ENCODE measurements around the gene DMRTB1. TPM values are rescaled to one million over a fixed set of nuclear protein-coding genes. Genes with fewer than 3 reads are reported as not detected.

Gene DMRTB1
- total RNA-seq, 1 experiment from 2014 or later: not detected

GRCh38 chr1:53503433-53504217 lies 44.4 kb downstream of the DMRTB1 start:
- Histone ChIP-seq H4K20me1 (ENCODE audit: insufficient read depth, low read depth, low read length) (no peaks in the 10 kb centered on the region), H3K36me3 (ENCODE audit: insufficient read depth, low read length) (no peaks in the 10 kb centered on the region), H3K4me3 (ENCODE audit: low read length) (no peak overlapping the region), H2AFZ (ENCODE audit: low read length) (no peak overlapping the region), H3K79me2 (ENCODE audit: low read length) (no peaks in the 10 kb centered on the region), H3K9me2 (replicated peaks; ENCODE audit: insufficient read depth, low read length) (no peaks in the 10 kb centered on the region), H3K4me1 (ENCODE audit: low read length) (no peaks in the 10 kb centered on the region), H3K27ac (ENCODE audit: low read length) (no peak overlapping the region), H3K9me3 (ENCODE audit: low read length) (no peaks in the 10 kb centered on the region), H3K9ac (ENCODE audit: low read length) (no peak overlapping the region), H3K4me2 (ENCODE audit: low read depth, low read length, poor library complexity, severe bottlenecking) (no peak overlapping the region), H3K27me3 (ENCODE audit: low read length) (no peaks in the 10 kb centered on the region)
- DNase-seq: no peak

GRCh38 chr1:53504901-53505300 lies 45.7 kb downstream of the DMRTB1 start:
- no peak overlapping the region for H2AFZ ChIP-seq (ENCODE audit: low read length)

GRCh38 chr1:53505401-53505800 lies 46.2 kb downstream of the DMRTB1 start:
- no peaks in the 10 kb centered on the region for H3K79me2 ChIP-seq (ENCODE audit: low read length)
- H3K4me3 ChIP-seq (ENCODE audit: low read length): no peak overlapping the region
- no peaks in the 10 kb centered on the region for H3K27me3 ChIP-seq (ENCODE audit: low read length)

More at GRCh38 chr1:53504901-53505300, 45.7 kb downstream of the DMRTB1 start:
- no peak overlapping the region for H3K9ac ChIP-seq (ENCODE audit: low read length)
- H3K27me3 ChIP-seq (ENCODE audit: low read length): no peaks in the 10 kb centered on the region
- H3K4me3 ChIP-seq (ENCODE audit: low read length): no peak overlapping the region
- no peak for DNase-seq
- H3K27ac ChIP-seq (ENCODE audit: low read length): no peak overlapping the region
- H3K36me3 ChIP-seq (ENCODE audit: insufficient read depth, low read length): no peaks in the 10 kb centered on the region
- H4K20me1 ChIP-seq (ENCODE audit: insufficient read depth, low read depth, low read length): no peaks in the 10 kb centered on the region
- H3K4me1 ChIP-seq (ENCODE audit: low read length): no peaks in the 10 kb centered on the region
- H3K79me2 ChIP-seq (ENCODE audit: low read length): no peaks in the 10 kb centered on the region
- H3K9me2 ChIP-seq (replicated peaks; ENCODE audit: insufficient read depth, low read length): no peaks in the 10 kb centered on the region
- H3K9me3 ChIP-seq (ENCODE audit: low read length): no peaks in the 10 kb centered on the region
- H3K4me2 ChIP-seq (ENCODE audit: low read depth, low read length, poor library complexity, severe bottlenecking): no peak overlapping the region

GRCh38 chr1:53505891-53506290 lies 46.7 kb downstream of the DMRTB1 start:
- Histone ChIP-seq H3K4me1 (ENCODE audit: low read length) (no peaks in the 10 kb centered on the region), H3K4me3 (ENCODE audit: low read length) (no peak overlapping the region), H2AFZ (ENCODE audit: low read length) (no peak overlapping the region), H3K9ac (ENCODE audit: low read length) (no peak overlapping the region), H3K27me3 (ENCODE audit: low read length) (no peaks in the 10 kb centered on the region), H3K4me2 (ENCODE audit: low read depth, low read length, poor library complexity, severe bottlenecking) (no peak overlapping the region), H3K36me3 (ENCODE audit: insufficient read depth, low read length) (no peaks in the 10 kb centered on the region), H4K20me1 (ENCODE audit: insufficient read depth, low read depth, low read length) (no peaks in the 10 kb centered on the region), H3K27ac (ENCODE audit: low read length) (no peak overlapping the region), H3K9me2 (replicated peaks; ENCODE audit: insufficient read depth, low read length) (no peaks in the 10 kb centered on the region), H3K79me2 (ENCODE audit: low read length) (no peaks in the 10 kb centered on the region), H3K9me3 (ENCODE audit: low read length) (no peaks in the 10 kb centered on the region)
- no peak for DNase-seq

More at GRCh38 chr1:53505401-53505800, 46.2 kb downstream of the DMRTB1 start:
- Histone ChIP-seq H3K4me2 (ENCODE audit: low read depth, low read length, poor library complexity, severe bottlenecking) (no peak overlapping the region), H4K20me1 (ENCODE audit: insufficient read depth, low read depth, low read length) (no peaks in the 10 kb centered on the region), H3K4me1 (ENCODE audit: low read length) (no peaks in the 10 kb centered on the region), H3K27ac (ENCODE audit: low read length) (no peak overlapping the region), H3K9me3 (ENCODE audit: low read length) (no peaks in the 10 kb centered on the region), H3K9me2 (replicated peaks; ENCODE audit: insufficient read depth, low read length) (no peaks in the 10 kb centered on the region), H3K36me3 (ENCODE audit: insufficient read depth, low read length) (no peaks in the 10 kb centered on the region), H2AFZ (ENCODE audit: low read length) (no peak overlapping the region), H3K9ac (ENCODE audit: low read length) (no peak overlapping the region)
- no peak for DNase-seq

GRCh38 chr1:53506355-53507050 lies 47.3 kb downstream of the DMRTB1 start:
- Histone ChIP-seq H3K9ac (ENCODE audit: low read length) (no peak overlapping the region), H3K4me3 (ENCODE audit: low read length) (no peak overlapping the region), H3K36me3 (ENCODE audit: insufficient read depth, low read length) (no peaks in the 10 kb centered on the region), H3K79me2 (ENCODE audit: low read length) (no peaks in the 10 kb centered on the region), H3K4me1 (ENCODE audit: low read length) (no peaks in the 10 kb centered on the region), H3K4me2 (ENCODE audit: low read depth, low read length, poor library complexity, severe bottlenecking) (no peak overlapping the region), H2AFZ (ENCODE audit: low read length) (no peak overlapping the region), H4K20me1 (ENCODE audit: insufficient read depth, low read depth, low read length) (no peaks in the 10 kb centered on the region), H3K27me3 (ENCODE audit: low read length) (no peaks in the 10 kb centered on the region), H3K9me2 (replicated peaks; ENCODE audit: insufficient read depth, low read length) (no peaks in the 10 kb centered on the region), H3K9me3 (ENCODE audit: low read length) (no peaks in the 10 kb centered on the region), H3K27ac (ENCODE audit: low read length) (no peak overlapping the region)
- DNase-seq: no peak

- H3K9ac ChIP-seq (ENCODE audit: low read length): no peak overlapping the region
- no peaks in the 10 kb centered on the region for H3K79me2 ChIP-seq (ENCODE audit: low read length)
- no peak overlapping the region for H3K27ac ChIP-seq (ENCODE audit: low read length)
- H3K9me3 ChIP-seq (ENCODE audit: low read length): no peaks in the 10 kb centered on the region
- no peak overlapping the region for H3K4me2 ChIP-seq (ENCODE audit: low read depth, low read length, poor library complexity, severe bottlenecking)
- H4K20me1 ChIP-seq (ENCODE audit: insufficient read depth, low read depth, low read length): no peaks in the 10 kb centered on the region
- DNase-seq: no peak
- no peak overlapping the region for H3K4me3 ChIP-seq (ENCODE audit: low read length)
- no peaks in the 10 kb centered on the region for H3K4me1 ChIP-seq (ENCODE audit: low read length)
- H3K27me3 ChIP-seq (ENCODE audit: low read length): no peaks in the 10 kb centered on the region
- H3K36me3 ChIP-seq (ENCODE audit: insufficient read depth, low read length): no peaks in the 10 kb centered on the region
- no peak overlapping the region for H2AFZ ChIP-seq (ENCODE audit: low read length)
- no peaks in the 10 kb centered on the region for H3K9me2 ChIP-seq (replicated peaks; ENCODE audit: insufficient read depth, low read length)
These were observed 48.1 kb downstream of the DMRTB1 start for GRCh38 chr1:53507116-53507820.

GRCh38 chr1:53508056-53508990 lies 49.1 kb downstream of the DMRTB1 start:
- no peaks in the 10 kb centered on the region for H4K20me1 ChIP-seq (ENCODE audit: insufficient read depth, low read depth, low read length)
- H3K9ac ChIP-seq (ENCODE audit: low read length): no peak overlapping the region
- no peak overlapping the region for H3K4me2 ChIP-seq (ENCODE audit: low read depth, low read length, poor library complexity, severe bottlenecking)
- H3K9me2 ChIP-seq (replicated peaks; ENCODE audit: insufficient read depth, low read length): no peaks in the 10 kb centered on the region
- no peak for DNase-seq
- no peaks in the 10 kb centered on the region for H3K27me3 ChIP-seq (ENCODE audit: low read length)
- no peaks in the 10 kb centered on the region for H3K4me1 ChIP-seq (ENCODE audit: low read length)
- H3K9me3 ChIP-seq (ENCODE audit: low read length): no peaks in the 10 kb centered on the region
- H3K4me3 ChIP-seq (ENCODE audit: low read length): no peak overlapping the region
- no peaks in the 10 kb centered on the region for H3K36me3 ChIP-seq (ENCODE audit: insufficient read depth, low read length)
- H3K79me2 ChIP-seq (ENCODE audit: low read length): no peaks in the 10 kb centered on the region
- no peak overlapping the region for H2AFZ ChIP-seq (ENCODE audit: low read length)
- no peak overlapping the region for H3K27ac ChIP-seq (ENCODE audit: low read length)

Data from Karpas-422 (cell line).